IgD-negative memory B cell (primary cell): ENCODE measurements around the gene CXCL3. TPM values are rescaled to one million over a fixed set of nuclear protein-coding genes. Genes with fewer than 3 reads are reported as not detected.

Experiments
- polyA plus RNA-seq: library from polyadenylated mRNA; unstranded; fragments of 300-500 nt; fragmentation: Illumina TruSeq; gene quantifications from one replicate; pipeline ENCODE4 v1.2.3, GENCODE V29; 2021

The CXCL3 gene
- polyA plus RNA-seq, 1 donor from 2014 or later, result not detected

Other genes with a start within 250 kb of the CXCL3 start
- not detected for gene CXCL6, start 202.0 kb downstream of the CXCL3 start, polyA plus RNA-seq
- not detected for gene PF4V1, start 185.4 kb downstream of the CXCL3 start, polyA plus RNA-seq
- not detected for gene CXCL1, start 169.3 kb downstream of the CXCL3 start, polyA plus RNA-seq
- gene PF4, start 56.7 kb downstream of the CXCL3 start, polyA plus RNA-seq, result 16.3 TPM
- 65.7 TPM for gene PPBP, start 50.5 kb downstream of the CXCL3 start, polyA plus RNA-seq
- 0.38 TPM for gene CXCL5, start 40.0 kb downstream of the CXCL3 start, polyA plus RNA-seq
- gene CXCL2, start 60.5 kb upstream of the CXCL3 start, polyA plus RNA-seq, result not detected
- 5.1 TPM for gene MTHFD2L, start 119.4 kb upstream of the CXCL3 start, polyA plus RNA-seq